Mucosa of descending colon (tissue), 3 donors: ENCODE data around the gene USP6. TPM values are rescaled to one million over a fixed set of nuclear protein-coding genes. Genes with fewer than 3 reads are reported as not detected.

ENCODE experiments used
- ATAC-seq: fragments of 200-7000 bp; cut with Tn5 transposase; one replicate; pipeline ENCODE4 v1.9.1; 2020; ENCODE audit warnings: mild to moderate bottlenecking, moderate library complexity
- DNase-seq, 3 donors: peaks; one replicate each; pipeline ENCODE4 v3.0.0-alpha.2; 2020
- H3K36me3 ChIP-seq: fragments of 200-600 bp; one replicate; pipeline ENCODE4 v1.8.0; 2021; ENCODE audit warnings: low read depth, mild to moderate bottlenecking
- H3K4me1 ChIP-seq: fragments of 200-600 bp; one replicate; pipeline ENCODE4 v1.8.0; 2021; ENCODE audit warnings: low read depth, mild to moderate bottlenecking
- H3K4me3 ChIP-seq: fragments of 200-600 bp; one replicate; pipeline ENCODE4 v1.8.0; 2021; ENCODE audit warnings: mild to moderate bottlenecking
- H3K9me3 ChIP-seq: fragments of 200-600 bp; one replicate; pipeline ENCODE4 v1.8.0; 2021; ENCODE audit warnings: mild to moderate bottlenecking
- CTCF ChIP-seq: fragments of 200-600 bp; IDR thresholded peaks from one replicate; pipeline ENCODE4 v1.8.0; 2022; ENCODE audit warnings: antibody characterized with exemption, mild to moderate bottlenecking
- intact Hi-C, 2 donors: fragments of 100-400 bp; cut with DNase I in 1 of 2; cut with micrococcal nuclease in 1 of 2; formaldehyde crosslinking; loops; one replicate each; pipeline versions ENCODE4 v1.11.0 to v1.11.1; 2022; cut with DNase I, micrococcal nuclease
- total RNA-seq, 3 donors: library from RNA; stranded (reverse); fragmentation: NEBNext Ultra II Directional in 2 of 3; extraction: Animal tissue kit (Norgen Biotek cat#: 25700) in 2 of 3; gene quantifications; one replicate each; pipeline versions ENCODE4 v1.2.1 to v1.2.4, GENCODE V29; 2021 to 2023
- donor health status: DM: no; HTN: no; CAD: no; lungs with moderate emphysema.
- donor health status: DM: no; HTN: no; CAD: no.
- donor health status: DM: no; HTN: yes; CAD: no.

The USP6 gene
- total RNA-seq, 3 donors from 2014 or later, result 0.09 to 0.10 TPM; not detected in 1

GRCh38 chr17:5078106-5079028 lies 37.5 kb upstream of the USP6 start, which contains the start of gene ZFP3:
TSS of gene ZFP3 (plus strand) at chr17:5078467. CDS start at chr17:5091505, 13,038 bp downstream.
- TF ChIP-seq CTCF, result no peak
- ATAC-seq, result peak; percentile 99
- intact Hi-C loops, result no loop called here
- peak; percentile 87 to 93 (median 92) for DNase-seq
- peaks cover 4% of the 10 kb centered on the region for H3K4me1 ChIP-seq
- peaks cover 16% of the 10 kb centered on the region for H3K9me3 ChIP-seq
- no peaks in the 10 kb centered on the region for H3K36me3 ChIP-seq
- H3K4me3 ChIP-seq, result peak within 1 kb of the TSS; percentile 68

DNA sequence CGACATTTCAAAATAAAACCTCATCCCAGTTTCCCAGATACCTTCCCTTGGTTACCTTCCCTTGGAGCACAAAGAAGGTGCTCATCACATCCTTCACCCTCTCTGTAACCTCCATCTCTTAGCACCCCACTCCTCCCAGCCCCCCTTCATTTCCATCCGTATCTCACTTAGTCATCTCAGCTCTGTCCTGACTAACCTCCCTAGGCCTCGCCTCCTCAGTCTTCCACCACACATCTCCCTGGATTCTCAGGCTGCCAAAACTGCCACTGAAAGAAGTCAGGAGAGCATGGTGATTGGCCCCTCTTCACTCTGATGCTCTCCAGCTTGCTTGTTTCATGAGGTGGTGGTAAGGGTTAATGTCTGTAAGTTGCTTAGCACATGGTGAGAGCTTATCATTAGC lies 35.2 kb upstream of the USP6 start:
- intact Hi-C loops, result no loop called here
- ATAC-seq, result no peak
- peaks cover 32% of the 10 kb centered on the region for H3K9me3 ChIP-seq

DNA sequence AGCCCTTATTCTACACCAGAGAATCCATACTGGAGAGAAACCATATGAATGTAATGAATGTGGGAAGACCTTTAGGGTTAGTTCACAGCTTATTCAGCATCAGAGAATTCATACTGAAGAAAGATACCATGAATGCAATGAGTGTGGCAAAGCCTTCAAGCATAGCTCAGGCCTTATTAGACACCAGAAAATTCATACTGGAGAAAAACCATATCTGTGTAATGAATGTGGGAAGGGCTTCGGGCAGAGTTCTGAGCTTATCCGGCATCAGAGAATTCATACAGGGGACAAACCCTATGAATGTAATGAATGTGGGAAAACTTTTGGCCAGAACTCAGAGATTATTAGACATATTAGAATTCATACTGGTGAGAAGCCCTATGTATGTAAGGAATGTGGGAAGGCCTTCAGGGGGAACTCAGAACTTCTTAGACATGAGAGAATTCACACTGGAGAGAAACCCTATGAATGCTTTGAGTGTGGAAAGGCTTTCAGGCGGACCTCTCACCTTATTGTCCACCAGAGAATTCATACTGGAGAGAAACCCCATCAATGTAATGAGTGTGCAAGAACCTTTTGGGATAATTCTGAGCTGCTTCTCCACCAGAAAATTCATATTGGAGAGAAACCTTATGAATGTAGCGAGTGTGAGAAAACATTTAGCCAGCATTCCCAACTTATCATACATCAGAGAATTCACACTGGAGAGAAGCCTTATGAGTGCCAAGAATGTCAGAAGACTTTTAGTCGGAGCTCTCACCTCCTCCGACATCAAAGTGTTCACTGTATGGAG lies 23.4 kb upstream of the USP6 start:
- Histone ChIP-seq H3K36me3 (peaks cover 19% of the 10 kb centered on the region), H3K4me1 (peaks cover 4% of the 10 kb centered on the region), H3K9me3 (peaks cover 100% of the 10 kb centered on the region), H3K4me3 (no peak overlapping the region)
- intact Hi-C loops, result no loop called here
- ATAC-seq (no peak), DNase-seq (no peak)
- no peak for TF ChIP-seq CTCF

More for the DNA sequence above, 35.2 kb upstream of the USP6 start:
- Histone ChIP-seq H3K4me1 (peaks cover 4% of the 10 kb centered on the region), H3K36me3 (no peaks in the 10 kb centered on the region), H3K4me3 (no peak overlapping the region)
- no peak for TF ChIP-seq CTCF
- no peak for DNase-seq

- Histone ChIP-seq H3K4me1 (peaks cover 4% of the 10 kb centered on the region), H3K9me3 (peaks cover 61% of the 10 kb centered on the region), H3K36me3 (peaks cover 7% of the 10 kb centered on the region), H3K4me3 (no peak overlapping the region)
- intact Hi-C loops, result no loop called here
- TF ChIP-seq CTCF, result no peak
- ATAC-seq, result no peak
- DNase-seq, result no peak
Measured at GRCh38 chr17:5096731-5097100, 19.1 kb upstream of the USP6 start.

DNA sequence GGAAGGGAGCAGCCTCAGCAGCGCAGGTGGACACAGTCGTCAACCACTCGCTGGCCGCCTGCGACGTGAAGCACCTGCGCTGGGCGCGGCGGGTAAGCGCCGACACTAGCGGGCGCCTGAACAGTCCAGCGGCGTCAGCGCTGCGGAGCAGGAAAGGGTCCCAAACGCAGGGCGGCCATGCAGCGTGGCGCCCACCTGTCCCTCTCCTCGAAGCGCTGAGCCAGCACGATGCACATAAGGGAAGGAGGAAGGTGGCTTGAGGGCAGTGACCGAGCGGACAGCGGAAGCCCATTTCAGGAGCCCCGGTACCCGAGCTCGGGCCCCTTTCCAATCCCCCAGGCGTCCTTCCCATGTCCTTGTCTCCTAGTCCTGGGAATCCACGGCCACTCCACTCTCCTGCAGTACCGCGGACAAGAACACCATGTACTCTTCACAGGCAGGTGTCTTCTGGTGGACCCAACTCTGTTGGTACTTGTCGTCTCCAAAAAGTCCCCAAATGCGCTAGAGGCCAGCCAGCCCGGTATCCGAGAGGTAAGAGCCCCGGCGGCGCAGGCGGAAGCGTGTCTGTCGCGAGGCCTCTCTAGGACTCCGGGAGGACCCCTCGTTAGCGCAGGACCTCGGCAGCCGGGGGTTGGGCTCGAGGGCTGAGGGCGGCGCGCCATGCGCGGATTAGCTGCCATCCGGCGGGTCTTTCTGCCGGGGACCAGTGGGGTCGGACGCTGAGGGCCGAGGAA lies 18.6 kb upstream of the USP6 start:
- no peak overlapping the region for H3K4me3 ChIP-seq
- intact Hi-C loops, result no loop called here
- H3K9me3 ChIP-seq, result peaks cover 57% of the 10 kb centered on the region
- TF ChIP-seq CTCF, result no peak
- DNase-seq, result peak; percentile 39 to 63 (median 57)
- peaks cover 4% of the 10 kb centered on the region for H3K4me1 ChIP-seq
- ATAC-seq, result peak; percentile 63
- H3K36me3 ChIP-seq, result peaks cover 1% of the 10 kb centered on the region
